SK-N-SH (cell line): Measurements from ENCODE around the gene RIPPLY3. TPM values are rescaled to one million over a fixed set of nuclear protein-coding genes. Genes with fewer than 3 reads are reported as not detected.

ENCODE experiments used
- CTCF ChIA-PET: fragments of 300-600, 350-600 bp; formaldehyde crosslinking; extraction: SDS; loops from one replicate; lab custom pipeline; 2021; lab: Yijun Ruan, JAX
- POLR2A ChIA-PET: fragments of 350-600 bp; sonication (Branson Sonifier 250); formaldehyde crosslinking; extraction: SDS; loops from one replicate; lab custom pipeline; 2020; ENCODE audit warnings: antibody characterized with exemption, inconsistent platforms; lab: Yijun Ruan, JAX
- DNase-seq: peaks from one replicate; pipeline ENCODE4 v3.0.0; 2012
- H2AFZ ChIP-seq: fragments of 200-600 bp; sonication (generic); 2 replicates; pipeline ENCODE4 v1.8.1; 2016; ENCODE audit warnings: antibody characterized with exemption, mild to moderate bottlenecking, low read depth
- H3F3A ChIP-seq: fragments of 200-600 bp; sonication (generic); replicated peaks from 2 replicates; pipeline ENCODE3; 2016; ENCODE audit warnings: antibody characterized with exemption, mild to moderate bottlenecking; ENCODE audit not compliant: insufficient read depth
- H3K27ac ChIP-seq, 2 experiments: fragments of 200-500 bp in 1 of 2; fragments of 200-600 bp in 1 of 2; sonication (Bioruptor generic) in 1 of 2; sonication (generic), shearing (Covaris generic) in 1 of 2; 2 replicates each; pipeline versions ENCODE4 v1.5.1 to v1.6.1; 2014 to 2016; ENCODE audit warnings: low read depth in 2 of 2, inconsistent platforms in 1 of 2, low read length in 1 of 2, mild to moderate bottlenecking in 1 of 2, mixed read lengths in 1 of 2
- H3K27me3 ChIP-seq: fragments of 200-600 bp; sonication (generic), shearing (Covaris generic); 2 replicates; pipeline ENCODE4 v1.6.1; 2016; ENCODE audit warnings: mixed run types; ENCODE audit not compliant: insufficient read depth
- H3K36me3 ChIP-seq, 2 experiments: fragments of 200-500 bp in 1 of 2; fragments of 200-600 bp in 1 of 2; sonication (Bioruptor generic) in 1 of 2; sonication (generic) in 1 of 2; replicated peaks in 1 of 2; 2 replicates each; pipeline versions ENCODE3 to v1.5.1; 2014 to 2016; ENCODE audit warnings: low read length in 1 of 2, mild to moderate bottlenecking in 1 of 2; ENCODE audit not compliant: insufficient read depth in 2 of 2, control insufficient read depth in 1 of 2
- H3K4me1 ChIP-seq, 2 experiments: fragments of 200-500 bp in 1 of 2; fragments of 200-600 bp in 1 of 2; sonication (Bioruptor generic) in 1 of 2; sonication (generic), shearing (Covaris generic) in 1 of 2; 2 replicates each; pipeline versions ENCODE4 v1.5.1 to v1.6.1; 2014 to 2016; ENCODE audit warnings: low read depth in 1 of 2, low read length in 1 of 2, mixed run types in 1 of 2; ENCODE audit not compliant: insufficient read depth in 2 of 2, control insufficient read depth in 1 of 2
- H3K4me2 ChIP-seq: fragments of 200-600 bp; sonication (generic), shearing (Covaris generic); 2 replicates; pipeline ENCODE4 v1.6.1; 2017; ENCODE audit warnings: mixed run types
- H3K4me3 ChIP-seq, 2 experiments: fragments of 200-500 bp in 1 of 2; fragments of 200-600 bp in 1 of 2; sonication (Bioruptor generic) in 1 of 2; sonication (generic), shearing (Covaris generic) in 1 of 2; 2 replicates each; pipeline versions ENCODE4 v1.5.1 to v1.8.1; 2014 to 2016; ENCODE audit warnings: low read depth in 2 of 2, inconsistent platforms in 1 of 2, low read length in 1 of 2, mild to moderate bottlenecking in 1 of 2, mixed read lengths in 1 of 2, moderate library complexity in 1 of 2
- H3K79me2 ChIP-seq: fragments of 200-600 bp; sonication (generic); 2 replicates; pipeline ENCODE4 v1.8.1; 2017; ENCODE audit warnings: mild to moderate bottlenecking; ENCODE audit not compliant: insufficient read depth
- H3K9ac ChIP-seq: fragments of 200-600 bp; sonication (generic); 2 replicates; pipeline ENCODE4 v1.6.1; 2017; ENCODE audit warnings: mixed run types
- H3K9me2 ChIP-seq: fragments of 200-600 bp; sonication (generic); 2 replicates; pipeline ENCODE4 v1.6.1; 2017; ENCODE audit warnings: mixed run types
- H3K9me3 ChIP-seq: fragments of 200-600 bp; sonication (generic); 2 replicates; pipeline ENCODE4 v1.6.1; 2017; ENCODE audit warnings: mixed run types, mild to moderate bottlenecking, moderate library complexity
- H4K20me1 ChIP-seq: fragments of 200-600 bp; sonication (generic); 2 replicates; pipeline ENCODE4 v1.6.1; 2017; ENCODE audit warnings: mild to moderate bottlenecking, mixed run types; ENCODE audit not compliant: insufficient read depth
- CHD2 ChIP-seq: fragments of 150-350 bp; IDR thresholded peaks from 2 replicates; pipeline ENCODE4 v1.6.1; 2018; ENCODE audit warnings: low read length; ENCODE audit not compliant: partially characterized antibody
- EP300 ChIP-seq, 2 experiments: IDR thresholded peaks; 2 replicates each; pipeline versions ENCODE4 v1.4.0 to v1.6.1; 2012; ENCODE audit warnings: borderline replicate concordance in 1 of 2, low read depth in 1 of 2, low read length in 1 of 2
- EZH2phosphoT487 ChIP-seq: fragments of 200-600 bp; sonication (generic); IDR thresholded peaks from 2 replicates; pipeline ENCODE4 v1.6.1; 2017; ENCODE audit warnings: low read depth, mixed run types, mild to moderate bottlenecking, antibody characterized with exemption, moderate library complexity, borderline replicate concordance
- FOSL2 ChIP-seq: IDR thresholded peaks from 2 replicates; pipeline ENCODE4 v1.4.0; 2012; ENCODE audit warnings: low read depth, mild to moderate bottlenecking, moderate library complexity, borderline replicate concordance
- FOXM1 ChIP-seq: IDR thresholded peaks from 2 replicates; pipeline ENCODE4 v1.4.0; 2012; ENCODE audit warnings: low read depth, mild to moderate bottlenecking
- GATA2 ChIP-seq: sonication (generic); formaldehyde crosslinking; IDR thresholded peaks from 2 replicates; pipeline ENCODE4 v1.5.0; 2020; ENCODE audit warnings: mild to moderate bottlenecking, missing genetic modification reagents
- JUND ChIP-seq: IDR thresholded peaks from 2 replicates; pipeline ENCODE4 v1.4.0; 2012
- MEF2A ChIP-seq: IDR thresholded peaks from 2 replicates; pipeline ENCODE4 v1.4.0; 2012; ENCODE audit warnings: low read depth, borderline replicate concordance
- NFIC ChIP-seq: IDR thresholded peaks from 2 replicates; pipeline ENCODE4 v1.4.0; 2012; ENCODE audit warnings: borderline replicate concordance
- NRF1 ChIP-seq: IDR thresholded peaks from 2 replicates; pipeline ENCODE4 v1.6.1; 2012; ENCODE audit warnings: low read depth, mild to moderate bottlenecking, low read length
- RAD21 ChIP-seq: IDR thresholded peaks from 2 replicates; pipeline ENCODE4 v1.6.1; 2012; ENCODE audit warnings: mild to moderate bottlenecking, low read length
- RCOR1 ChIP-seq: fragments of 150-350 bp; IDR thresholded peaks from 2 replicates; pipeline ENCODE4 v1.6.1; 2017; ENCODE audit warnings: antibody characterized with exemption, low read length
- RFX5 ChIP-seq: IDR thresholded peaks from 2 replicates; pipeline ENCODE4 v1.6.1; 2012; ENCODE audit warnings: mild to moderate bottlenecking, improper control_type of control experiment, low read length
- SIN3A ChIP-seq: IDR thresholded peaks from 2 replicates; pipeline ENCODE4 v1.6.1; 2012; ENCODE audit warnings: low read depth, mild to moderate bottlenecking, low read length, moderate library complexity, borderline replicate concordance
- TEAD4 ChIP-seq: IDR thresholded peaks from 2 replicates; pipeline ENCODE4 v1.4.0; 2012; ENCODE audit warnings: mild to moderate bottlenecking, borderline replicate concordance; ENCODE audit not compliant: insufficient read depth
- YY1 ChIP-seq: IDR thresholded peaks from 2 replicates; pipeline ENCODE4 v1.4.0; 2012; ENCODE audit warnings: low read depth, mild to moderate bottlenecking
- WGBS: methylation state at CpG from one replicate; pipeline ENCODE4 v1.1.6; 2017; ENCODE audit warnings: low lambda C conversion rate; 5-methylcytosine and 5-hydroxymethylcytosine counted together
- polyA plus RNA-seq, 3 experiments: library from polyadenylated mRNA; depleted of rRNA; stranded (reverse); fragments of >200 nt; gene quantifications; 2 replicates each; pipeline ENCODE4 v1.2.3, GENCODE V29; 2012
- TF ChIP-seq, protein P1 (sequence below): IDR thresholded peaks from 2 replicates; pipeline ENCODE4 v1.4.0; 2012; ENCODE audit warnings: low read depth
- TF ChIP-seq, protein P2 (sequence below): IDR thresholded peaks from 2 replicates; pipeline ENCODE4 v1.4.0; 2012; ENCODE audit warnings: low read depth, borderline replicate concordance
- TF ChIP-seq, protein P3 (sequence below): IDR thresholded peaks from 2 replicates; pipeline ENCODE4; 2012
- TF ChIP-seq, protein P4 (sequence below): fragments of 200-600 bp; sonication (generic); IDR thresholded peaks from 2 replicates; pipeline ENCODE4 v1.6.1; 2017; ENCODE audit warnings: antibody characterized with exemption, mild to moderate bottlenecking, moderate library complexity

RIPPLY3 gene
- polyA plus RNA-seq, 1 of the 3 experiments (the other 2 are of a cell fraction) = 0.03 TPM

DNA sequence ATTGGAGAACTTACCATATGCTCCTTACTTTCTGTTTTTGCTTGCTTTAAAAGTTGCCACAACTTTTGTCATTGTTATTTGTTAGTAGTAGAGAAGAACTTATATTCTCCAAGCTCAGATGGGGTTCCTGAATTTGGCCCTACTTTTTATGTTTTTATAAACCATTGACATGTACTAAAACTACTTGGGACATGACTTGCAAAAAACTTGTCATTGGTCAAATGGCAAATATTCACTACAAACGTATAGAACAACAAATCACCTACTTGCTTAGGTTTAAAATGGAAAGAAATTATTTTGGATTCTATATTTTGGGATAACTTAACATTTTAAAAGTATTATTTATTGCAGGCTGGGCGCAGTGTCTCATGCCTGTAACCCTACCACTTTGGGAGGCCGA is 33.7 kb downstream of the RIPPLY3 start:
- TF ChIP-seq NFIC (no peak), MEF2A (no peak), RCOR1 (no peak), RAD21 (no peak), GATA2 (CRISPR knock-in tag) (no peak), TEAD4 (no peak), EP300 (IDR thresholded peaks at IDR 0.05; ENCODE audit: borderline replicate concordance in 1 of 2, low read depth in 1 of 2, low read length in 1 of 2) (no peak), CHD2 (no peak), NRF1 (no peak), YY1 (no peak), FOSL2 (no peak), RFX5 (no peak), FOXM1 (no peak), SIN3A (no peak), JUND (no peak), EZH2phosphoT487 (no peak)
- TF ChIP-seq, protein P1, sequence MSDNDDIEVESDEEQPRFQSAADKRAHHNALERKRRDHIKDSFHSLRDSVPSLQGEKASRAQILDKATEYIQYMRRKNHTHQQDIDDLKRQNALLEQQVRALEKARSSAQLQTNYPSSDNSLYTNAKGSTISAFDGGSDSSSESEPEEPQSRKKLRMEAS = no peak
- TF ChIP-seq, protein P2, sequence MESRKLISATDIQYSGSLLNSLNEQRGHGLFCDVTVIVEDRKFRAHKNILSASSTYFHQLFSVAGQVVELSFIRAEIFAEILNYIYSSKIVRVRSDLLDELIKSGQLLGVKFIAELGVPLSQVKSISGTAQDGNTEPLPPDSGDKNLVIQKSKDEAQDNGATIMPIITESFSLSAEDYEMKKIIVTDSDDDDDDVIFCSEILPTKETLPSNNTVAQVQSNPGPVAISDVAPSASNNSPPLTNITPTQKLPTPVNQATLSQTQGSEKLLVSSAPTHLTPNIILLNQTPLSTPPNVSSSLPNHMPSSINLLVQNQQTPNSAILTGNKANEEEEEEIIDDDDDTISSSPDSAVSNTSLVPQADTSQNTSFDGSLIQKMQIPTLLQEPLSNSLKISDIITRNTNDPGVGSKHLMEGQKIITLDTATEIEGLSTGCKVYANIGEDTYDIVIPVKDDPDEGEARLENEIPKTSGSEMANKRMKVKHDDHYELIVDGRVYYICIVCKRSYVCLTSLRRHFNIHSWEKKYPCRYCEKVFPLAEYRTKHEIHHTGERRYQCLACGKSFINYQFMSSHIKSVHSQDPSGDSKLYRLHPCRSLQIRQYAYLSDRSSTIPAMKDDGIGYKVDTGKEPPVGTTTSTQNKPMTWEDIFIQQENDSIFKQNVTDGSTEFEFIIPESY = no peak
- TF ChIP-seq, protein P3, sequence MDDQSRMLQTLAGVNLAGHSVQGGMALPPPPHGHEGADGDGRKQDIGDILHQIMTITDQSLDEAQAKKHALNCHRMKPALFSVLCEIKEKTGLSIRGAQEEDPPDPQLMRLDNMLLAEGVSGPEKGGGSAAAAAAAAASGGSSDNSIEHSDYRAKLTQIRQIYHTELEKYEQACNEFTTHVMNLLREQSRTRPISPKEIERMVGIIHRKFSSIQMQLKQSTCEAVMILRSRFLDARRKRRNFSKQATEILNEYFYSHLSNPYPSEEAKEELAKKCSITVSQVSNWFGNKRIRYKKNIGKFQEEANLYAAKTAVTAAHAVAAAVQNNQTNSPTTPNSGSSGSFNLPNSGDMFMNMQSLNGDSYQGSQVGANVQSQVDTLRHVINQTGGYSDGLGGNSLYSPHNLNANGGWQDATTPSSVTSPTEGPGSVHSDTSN = no peak
- TF ChIP-seq, protein P4, sequence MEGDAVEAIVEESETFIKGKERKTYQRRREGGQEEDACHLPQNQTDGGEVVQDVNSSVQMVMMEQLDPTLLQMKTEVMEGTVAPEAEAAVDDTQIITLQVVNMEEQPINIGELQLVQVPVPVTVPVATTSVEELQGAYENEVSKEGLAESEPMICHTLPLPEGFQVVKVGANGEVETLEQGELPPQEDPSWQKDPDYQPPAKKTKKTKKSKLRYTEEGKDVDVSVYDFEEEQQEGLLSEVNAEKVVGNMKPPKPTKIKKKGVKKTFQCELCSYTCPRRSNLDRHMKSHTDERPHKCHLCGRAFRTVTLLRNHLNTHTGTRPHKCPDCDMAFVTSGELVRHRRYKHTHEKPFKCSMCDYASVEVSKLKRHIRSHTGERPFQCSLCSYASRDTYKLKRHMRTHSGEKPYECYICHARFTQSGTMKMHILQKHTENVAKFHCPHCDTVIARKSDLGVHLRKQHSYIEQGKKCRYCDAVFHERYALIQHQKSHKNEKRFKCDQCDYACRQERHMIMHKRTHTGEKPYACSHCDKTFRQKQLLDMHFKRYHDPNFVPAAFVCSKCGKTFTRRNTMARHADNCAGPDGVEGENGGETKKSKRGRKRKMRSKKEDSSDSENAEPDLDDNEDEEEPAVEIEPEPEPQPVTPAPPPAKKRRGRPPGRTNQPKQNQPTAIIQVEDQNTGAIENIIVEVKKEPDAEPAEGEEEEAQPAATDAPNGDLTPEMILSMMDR = no peak
- Histone ChIP-seq H3K79me2 (no peaks in the 10 kb centered on the region), H3K4me2 (no peak overlapping the region), H3K9me2 (no peaks in the 10 kb centered on the region), H3F3A (no peaks in the 10 kb centered on the region), H3K4me3 (no peak overlapping the region), H2AFZ (no peak overlapping the region), H3K27ac (no peak overlapping the region), H3K27me3 (no peaks in the 10 kb centered on the region), H3K36me3 (no peaks in the 10 kb centered on the region), H3K4me1 (no peaks in the 10 kb centered on the region; a peak in 1 of 4 replicates), H4K20me1 (no peaks in the 10 kb centered on the region), H3K9ac (no peak overlapping the region), H3K9me3 (no peaks in the 10 kb centered on the region)
- 81% methylated on average over 3 of the region's 3 CpGs for WGBS
- no peak for DNase-seq
- CTCF ChIA-PET = interaction anchor here (1.5 to 2.1 kb wide), 2 partner anchors 30 to 63 kb away, joined by 6 to 7 read pairs; no protein-coding TSS in a partner anchor
- POLR2A ChIA-PET = no interaction called here
